Adipose tissue (tissue), 3 donors: ENCODE data around the gene MAGEA12. TPM values are rescaled to one million over a fixed set of nuclear protein-coding genes. Genes with fewer than 3 reads are reported as not detected.
"Not testable (repeated sequence)": the region's sequence is repeated elsewhere in the genome, so short reads cannot be mapped to it uniquely, and the experiment has no call there.

ENCODE experiments used
- H3K27ac ChIP-seq: one replicate; pipeline ENCODE4 v1.5.1; 2013; ENCODE audit warnings: low read depth, low read length
- WGBS, 3 donors: extraction: QIAGEN DNeasy Blood & Tissue Kit; methylation state at CpG; one replicate each; pipeline ENCODE4 v1.1.7; 2013; 5-methylcytosine and 5-hydroxymethylcytosine counted together
- polyA plus RNA-seq, 3 donors: library from polyadenylated mRNA; stranded (reverse); fragments of 200-250 nt; gene quantifications; one replicate each; pipeline ENCODE4 v1.2.3, GENCODE V29; 2013
- donor health status: healthy with polysubstance abuse.
- donor health status: Bipolar disorder and iron deficiency.
- donor health status: healthy.

Gene MAGEA12
- polyA plus RNA-seq, 3 donors = not detected

DNA sequence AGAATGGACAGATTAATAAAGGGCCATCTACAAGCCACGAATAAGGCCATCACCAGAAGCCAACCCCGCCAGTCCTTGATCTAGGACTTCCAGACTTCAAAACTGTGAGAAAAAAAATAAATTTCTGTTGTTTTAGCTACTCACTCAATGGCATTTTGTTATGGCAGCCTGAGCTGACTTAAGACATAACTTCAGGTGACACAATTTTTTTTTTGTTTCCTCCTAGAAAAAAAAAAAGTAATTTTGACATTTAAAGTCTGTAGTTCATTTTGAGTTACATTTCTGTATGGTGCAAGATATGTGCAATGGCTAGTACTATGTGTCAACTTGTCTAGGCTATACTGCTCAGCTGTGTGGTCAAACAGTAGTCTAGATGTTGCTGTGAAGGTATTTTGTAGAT is 25.4 kb downstream of the MAGEA12 start, which contains the start of gene CSAG3:
Gene CSAG3 (plus strand): TSS at position 301 of the 400 bp plus-strand sequence.
- no CpG with 5 or more reads among the region's 2 CpGs for WGBS, 3 donors
- H3K27ac ChIP-seq = not testable (repeated sequence)

DNA sequence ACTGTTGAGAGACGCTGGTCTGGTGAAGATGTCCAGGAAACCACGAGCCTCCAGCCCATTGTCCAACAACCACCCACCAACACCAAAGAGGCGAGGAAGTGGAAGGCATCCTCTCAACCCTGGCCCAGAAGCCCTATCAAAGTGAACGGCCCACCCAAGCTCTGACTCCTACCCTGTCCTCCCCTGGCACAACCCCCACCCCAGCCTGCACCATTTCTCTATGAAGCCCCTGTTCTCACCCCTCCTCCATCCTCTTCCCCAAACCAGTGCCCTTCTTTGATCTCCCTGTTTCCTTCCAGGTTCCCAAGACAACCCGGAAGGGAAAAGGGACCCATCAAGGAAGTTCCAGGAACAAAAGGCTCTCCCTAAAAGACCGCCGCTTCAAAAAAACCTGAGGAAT is 26.0 kb downstream of the MAGEA12 start:
- H3K27ac ChIP-seq = not testable (repeated sequence)
- WGBS, 3 donors = 59 to 80% methylated on average over 3 of the region's 7 CpGs; no CpG with 5 or more reads in 1 of the 3 donors

DNA sequence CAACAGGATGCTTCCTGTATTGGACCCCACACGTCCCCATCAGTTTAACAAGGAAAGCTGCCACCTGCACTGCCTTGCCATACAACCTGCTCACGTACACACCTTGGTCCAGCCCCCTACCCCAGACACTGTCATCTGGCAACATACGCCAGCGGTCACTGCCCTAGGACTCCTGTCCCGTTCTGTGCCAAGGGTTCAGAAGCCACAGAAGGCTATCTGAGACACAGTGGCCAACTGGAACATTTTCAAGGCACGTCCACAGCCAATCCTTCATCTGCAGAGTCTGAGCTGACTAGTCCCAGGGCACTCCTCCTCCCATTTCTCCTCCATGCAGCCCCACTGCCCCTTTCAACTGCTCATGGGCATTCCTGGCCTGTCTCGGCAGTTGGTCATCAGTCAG is 28.0 kb downstream of the MAGEA12 start:
- WGBS, 3 donors = 56 to 88% (median 75%) methylated on average over 2 to 3 of the region's 7 CpGs
- H3K27ac ChIP-seq = not testable (repeated sequence)

DNA sequence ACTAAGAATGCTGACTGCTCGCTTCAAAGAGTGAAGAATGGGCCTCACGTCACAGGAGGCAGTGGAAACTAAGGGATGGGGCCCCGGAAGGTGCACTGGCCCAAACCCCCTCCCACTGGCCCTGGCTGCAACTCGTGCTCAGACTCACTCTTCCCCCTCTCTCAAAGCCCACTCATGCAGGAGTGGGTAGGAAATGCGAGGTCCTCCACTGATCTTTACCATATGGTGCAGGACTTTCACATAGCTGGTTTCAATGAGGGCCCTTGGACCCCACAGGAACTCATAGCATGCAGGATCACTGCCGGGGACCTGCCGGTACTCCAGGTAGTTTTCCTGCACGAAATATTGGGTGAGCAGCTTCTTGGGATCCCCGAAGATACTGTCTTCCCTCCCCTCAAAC is 33.0 kb downstream of the MAGEA12 start:
- 71 to 84% (median 83%) methylated on average over 8 to 9 of the region's 9 CpGs for WGBS, 3 donors
- H3K27ac ChIP-seq = not testable (repeated sequence)

DNA sequence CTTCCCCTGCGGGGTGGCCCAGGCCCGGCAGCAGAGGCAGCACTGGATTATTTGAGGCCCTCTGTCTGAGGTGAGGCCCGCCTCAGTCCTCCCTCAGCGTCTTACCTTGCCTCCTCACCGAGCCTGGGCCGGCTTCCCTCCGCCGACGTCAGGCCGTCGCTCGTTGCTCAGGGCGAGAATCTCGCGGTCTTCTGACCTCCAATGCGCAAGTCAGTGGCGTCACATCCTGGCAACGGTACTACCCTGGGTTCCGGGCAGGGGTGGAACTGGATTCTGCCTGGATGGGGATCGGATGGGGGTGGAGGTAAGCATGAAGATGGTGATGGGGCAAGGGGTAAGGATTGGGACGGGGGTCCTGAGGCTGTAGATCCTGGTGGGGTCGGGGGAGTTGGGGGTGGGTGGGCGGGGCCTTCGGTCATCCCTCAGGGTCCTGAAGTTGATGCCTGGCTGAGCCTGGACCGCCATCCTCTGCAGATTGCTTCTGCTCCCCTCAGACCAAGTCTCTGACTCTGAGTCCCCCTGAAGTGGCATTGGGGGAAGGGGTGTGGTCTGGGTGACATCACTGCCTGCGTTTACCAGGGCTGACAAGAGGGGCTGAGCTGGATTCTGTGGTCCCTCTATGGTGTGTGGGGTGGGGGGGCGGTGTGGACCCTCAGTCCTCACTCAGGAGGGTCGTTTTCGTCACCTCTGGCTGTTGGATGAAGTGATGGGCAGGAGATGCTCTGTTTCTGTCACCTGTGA is 36.2 kb downstream of the MAGEA12 start, which contains the start of gene MAGEA6:
Gene MAGEA6 (minus strand): TSS at position 141 of the 741 bp plus-strand sequence. CDS start 2,039 bp downstream, outside the sequence.
- WGBS, 3 donors = 86% methylated on average over 3 of the region's 29 CpGs; no CpG with 5 or more reads in 2 of the 3 donors
- not testable (repeated sequence) for H3K27ac ChIP-seq

DNA sequence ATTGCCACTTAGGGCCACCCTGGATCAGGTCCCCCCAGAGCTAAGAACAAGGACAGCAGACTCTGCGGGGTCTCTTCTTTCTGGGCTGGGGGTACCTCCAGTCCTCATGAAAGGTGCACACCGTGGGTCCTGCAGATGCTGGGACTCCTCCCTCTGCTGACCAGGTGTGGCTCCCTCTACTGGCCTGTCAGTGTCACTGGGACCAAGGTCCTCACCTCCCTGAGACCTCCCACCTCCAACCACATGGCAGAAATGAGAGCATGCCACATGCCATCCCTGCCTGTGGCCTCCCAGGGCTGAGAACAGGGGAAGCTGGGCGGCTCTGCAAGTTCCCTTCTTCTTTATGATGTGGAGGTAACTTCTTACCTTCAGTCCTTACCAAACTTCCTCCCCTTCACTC is 53.5 kb downstream of the MAGEA12 start:
- not testable (repeated sequence) for H3K27ac ChIP-seq
- no CpG with 5 or more reads among the region's 3 CpGs for WGBS, 3 donors

Other genes starting within 250 kb of the MAGEA12 start
- under 1 TPM in 1 of 3 donors, not detected in 2; 0.01 TPM for gene GABRQ, start 95.9 kb upstream of the MAGEA12 start, polyA plus RNA-seq
- not detected for gene MAGEA3, start 35.0 kb upstream of the MAGEA12 start, polyA plus RNA-seq
- gene CSAG2, start 24.5 kb upstream of the MAGEA12 start, polyA plus RNA-seq = not detected
- not detected for gene MAGEA2B, start 19.1 kb upstream of the MAGEA12 start, polyA plus RNA-seq
- not detected for gene CSAG1, start within 50 bp of the MAGEA12 start, polyA plus RNA-seq
- not detected for gene MAGEA2, start 20.1 kb downstream of the MAGEA12 start, polyA plus RNA-seq
- not detected for gene CSAG3, start 25.5 kb downstream of the MAGEA12 start, polyA plus RNA-seq
- not detected for gene MAGEA6, start 35.9 kb downstream of the MAGEA12 start, polyA plus RNA-seq
- gene CETN2, start 97.0 kb downstream of the MAGEA12 start, polyA plus RNA-seq = 10 to 100 TPM; 14.3 to 48.5 (median 24.3) TPM
- gene NSDHL, start 97.3 kb downstream of the MAGEA12 start, polyA plus RNA-seq = 10 to 100 TPM; 13.4 to 44.1 (median 15.8) TPM
- gene ZNF185, start 164.3 kb downstream of the MAGEA12 start, polyA plus RNA-seq = 1 to 10 TPM; 2.3 to 3.9 (median 3.6) TPM